Gastroesophageal sphincter (tissue), 3 donors: ENCODE data around the gene CCDC7.

Experiments
- CTCF ChIP-seq, 4 experiments: fragments of 200-600 bp in 2 of 4; fragments of 450-650 bp in 2 of 4; sonication (generic) in 1 of 4; IDR thresholded peaks; one replicate each; pipeline ENCODE4 v1.5.1; 2017 to 2019; ENCODE audit warnings: antibody characterized with exemption in 4 of 4, mild to moderate bottlenecking in 2 of 4, moderate library complexity in 2 of 4
- EP300 ChIP-seq: sonication (generic); formaldehyde crosslinking; IDR thresholded peaks from one replicate; pipeline ENCODE4 v1.6.1; 2017; ENCODE audit warnings: antibody characterized with exemption, mild to moderate bottlenecking
- POLR2A ChIP-seq, 2 donors: fragments of 450-650 bp; IDR thresholded peaks; one replicate each; pipeline ENCODE4 v1.6.1; 2017; ENCODE audit warnings: antibody characterized with exemption in 2 of 2, mild to moderate bottlenecking in 2 of 2, moderate library complexity in 1 of 2
- POLR2AphosphoS5 ChIP-seq: sonication (generic); formaldehyde crosslinking; IDR thresholded peaks from one replicate; pipeline ENCODE4 v1.6.1; 2017; ENCODE audit warnings: antibody characterized with exemption

- no peak for TF ChIP-seq CTCF (IDR thresholded peaks at IDR 0.05)
- TF ChIP-seq EP300 = no peak
- no peak for TF ChIP-seq POLR2A (IDR thresholded peaks at IDR 0.05)
- TF ChIP-seq POLR2AphosphoS5 = no peak
Observed at GRCh38 chr10:32790483-32790882, 344.5 kb downstream of the CCDC7 start.
